ENCODE measurements around the gene MKX. TPM values are rescaled to one million over a fixed set of nuclear protein-coding genes. Genes with fewer than 3 reads are reported as not detected.
A peak's percentile ranks its signal among the peaks of the same experiment; 100 is the strongest.
"Not testable (repeated sequence)": the region's sequence is repeated elsewhere in the genome, so short reads cannot be mapped to it uniquely, and the experiment has no call there.

The MKX gene
- total RNA-seq, 1 donor from 2014 or later: 3.9 TPM

GRCh38 chr10:27685681-27686080 is 59.9 kb downstream of the MKX start:
- Mint-ChIP-seq H3K36me3 (ENCODE audit: low read depth, unreplicated experiment) (no peaks in the 10 kb centered on the region), H3K27ac (ENCODE audit: unreplicated experiment) (no peak overlapping the region), H3K27me3 (ENCODE audit: low read depth, unreplicated experiment) (no peaks in the 10 kb centered on the region), H3K4me3 (ENCODE audit: unreplicated experiment) (no peak overlapping the region), H3K9me3 (ENCODE audit: unreplicated experiment) (peaks cover 7% of the 10 kb centered on the region), H3K4me1 (ENCODE audit: low read depth, unreplicated experiment) (peaks cover 5% of the 10 kb centered on the region)
- TF ChIP-seq EZH2 (IDR thresholded peaks at IDR 0.05; ENCODE audit: insufficient read depth, low read length) (no peak), CTCF (IDR thresholded peaks at IDR 0.05; ENCODE audit: insufficient read depth, low read depth, low read length) (no peak)
- Histone ChIP-seq H3K36me3 (ENCODE audit: insufficient read depth, low read length) (no peaks in the 10 kb centered on the region), H3K27me3 (ENCODE audit: insufficient read depth, low read length) (no peaks in the 10 kb centered on the region), H3K9me3 (ENCODE audit: insufficient read depth, low read depth, low read length) (no peaks in the 10 kb centered on the region), H3K9ac (ENCODE audit: low read length) (no peak overlapping the region), H3K4me3 (ENCODE audit: insufficient read depth, low read depth, low read length) (no peak overlapping the region), H4K20me1 (ENCODE audit: insufficient read depth, low read length) (no peaks in the 10 kb centered on the region), H3K27ac (ENCODE audit: low read depth, low read length) (no peak overlapping the region), H3K4me1 (ENCODE audit: insufficient read depth, low read length) (no peaks in the 10 kb centered on the region), H2AFZ (ENCODE audit: low read depth, low read length) (no peak overlapping the region), H3K79me2 (ENCODE audit: insufficient read depth, low read length) (no peaks in the 10 kb centered on the region), H3K4me2 (ENCODE audit: low read length) (no peak overlapping the region)
- no peak for FAIRE-seq
- peak; percentile 10 for DNase-seq (ENCODE audit: low read depth)

- no peaks in the 10 kb centered on the region for H3K36me3 ChIP-seq (ENCODE audit: insufficient read depth, low read length)
- H3K9ac ChIP-seq (ENCODE audit: low read length): no peak overlapping the region
- no peaks in the 10 kb centered on the region for H3K36me3 Mint-ChIP-seq (ENCODE audit: low read depth, unreplicated experiment)
- no peak overlapping the region for H3K4me3 ChIP-seq (ENCODE audit: insufficient read depth, low read depth, low read length)
- no peak overlapping the region for H2AFZ ChIP-seq (ENCODE audit: low read depth, low read length)
- H3K9me3 ChIP-seq (ENCODE audit: insufficient read depth, low read depth, low read length): no peaks in the 10 kb centered on the region
- TF ChIP-seq EZH2 (IDR thresholded peaks at IDR 0.05; ENCODE audit: insufficient read depth, low read length) (no peak), CTCF (IDR thresholded peaks at IDR 0.05; ENCODE audit: insufficient read depth, low read depth, low read length) (no peak)
- H3K27me3 Mint-ChIP-seq (ENCODE audit: low read depth, unreplicated experiment): no peaks in the 10 kb centered on the region
- peaks cover 7% of the 10 kb centered on the region for H3K4me1 Mint-ChIP-seq (ENCODE audit: low read depth, unreplicated experiment)
- no peak overlapping the region for H3K4me2 ChIP-seq (ENCODE audit: low read length)
- H3K79me2 ChIP-seq (ENCODE audit: insufficient read depth, low read length): no peaks in the 10 kb centered on the region
- H3K4me3 Mint-ChIP-seq (ENCODE audit: unreplicated experiment): no peak overlapping the region
- no peak for FAIRE-seq
- H3K4me1 ChIP-seq (ENCODE audit: insufficient read depth, low read length): no peaks in the 10 kb centered on the region
- no peak overlapping the region for H3K27ac Mint-ChIP-seq (ENCODE audit: unreplicated experiment)
- DNase-seq (ENCODE audit: low read depth): no peak
- no peaks in the 10 kb centered on the region for H3K9me3 Mint-ChIP-seq (ENCODE audit: unreplicated experiment)
- H4K20me1 ChIP-seq (ENCODE audit: insufficient read depth, low read length): no peaks in the 10 kb centered on the region
- no peak overlapping the region for H3K27ac ChIP-seq (ENCODE audit: low read depth, low read length)
- no peaks in the 10 kb centered on the region for H3K27me3 ChIP-seq (ENCODE audit: insufficient read depth, low read length)
Measured at GRCh38 chr10:27683226-27683625, 62.4 kb downstream of the MKX start.

- not testable (repeated sequence) for H3K36me3 ChIP-seq (ENCODE audit: insufficient read depth, low read length); H3K9ac ChIP-seq (ENCODE audit: low read length); H3K9me3 ChIP-seq (ENCODE audit: insufficient read depth, low read depth, low read length); H3K4me1 ChIP-seq (ENCODE audit: insufficient read depth, low read length); H3K9me3 Mint-ChIP-seq (ENCODE audit: unreplicated experiment); H3K4me1 Mint-ChIP-seq (ENCODE audit: low read depth, unreplicated experiment); FAIRE-seq; DNase-seq (ENCODE audit: low read depth); H3K27me3 Mint-ChIP-seq (ENCODE audit: low read depth, unreplicated experiment); H4K20me1 ChIP-seq (ENCODE audit: insufficient read depth, low read length); H3K27ac ChIP-seq (ENCODE audit: low read depth, low read length); H3K4me3 Mint-ChIP-seq (ENCODE audit: unreplicated experiment); H2AFZ ChIP-seq (ENCODE audit: low read depth, low read length); H3K27ac Mint-ChIP-seq (ENCODE audit: unreplicated experiment); H3K79me2 ChIP-seq (ENCODE audit: insufficient read depth, low read length); H3K4me3 ChIP-seq (ENCODE audit: insufficient read depth, low read depth, low read length); H3K4me2 ChIP-seq (ENCODE audit: low read length); H3K36me3 Mint-ChIP-seq (ENCODE audit: low read depth, unreplicated experiment); H3K27me3 ChIP-seq (ENCODE audit: insufficient read depth, low read length)
Measured at GRCh38 chr10:27681795-27682194, 63.8 kb downstream of the MKX start.
